ENCODE data around the gene FOSB. TPM values are rescaled to one million over a fixed set of nuclear protein-coding genes. Genes with fewer than 3 reads are reported as not detected.
A peak's percentile ranks its signal among the peaks of the same experiment; 100 is the strongest.

Gene FOSB
- polyA plus RNA-seq, 2 of the 4 experiments (the other 2 are of a cell fraction), result 0.57 to 48.8 TPM

- peak; percentile 96 for TF ChIP-seq HOXA7 (CRISPR knock-in tag; IDR thresholded peaks at IDR 0.05)
- peak; percentile 69; the same call in 1 of the 2 replicates for TF ChIP-seq TP53 (CRISPR knock-in tag; IDR thresholded peaks at IDR 0.05)
- peak; percentile 57; the same call in 1 of the 2 replicates for TF ChIP-seq MYC (IDR thresholded peaks at IDR 0.05; ENCODE audit: borderline replicate concordance, low read length)
These were observed 971 bp downstream of the FOSB start (continued) for GRCh38 chr19:45468803-45469131.

GRCh38 chr19:45469132-45469944 lies 1.5 kb downstream of the FOSB start:
- peaks cover 24% of the 10 kb centered on the region for H3K4me1 ChIP-seq
- peak; percentile 78 to 94 for DNase-seq (ENCODE audit: low read depth in 1 of 2, low spot score in 1 of 2)
- ChIA-PET POLR2A (interaction anchor here (0.5 to 3.5 kb wide), 16 partner anchors 9 to 291 kb away, joined by 3 to 40 read pairs (median 4); partner anchors contain the start of genes BLOC1S3, ERCC1 and TRAPPC6A), CTCF (interaction anchor here (1.0 to 33.4 kb wide), 9 partner anchors 9 to 225 kb away, joined by 3 to 1883 read pairs (median 10); partner anchors contain the start of gene ERCC1)
- H3K4me3 ChIP-seq, result peak overlapping the region; percentile 58
- FAIRE-seq, result peak; percentile 86
- no peaks in the 10 kb centered on the region for H3K9me3 ChIP-seq
- peak overlapping the region; percentile 96 for H3K4me2 ChIP-seq
- WGBS (ENCODE audit: missing lambda C conversion rate), result under 1% methylated on average over 65 of the region's 66 CpGs
- peak; percentile 58 to 63 for ATAC-seq
- peak overlapping the region; percentile 55 to 86 for H3K27ac ChIP-seq
- TF ChIP-seq ZFP36 (IDR thresholded peaks at IDR 0.05; ENCODE audit: borderline replicate concordance, partially characterized antibody), result no peak
- TF ChIP-seq FOSL2 (IDR thresholded peaks at IDR 0.05), result no peak
- TF ChIP-seq FOSL2 (CRISPR knock-in tag; IDR thresholded peaks at IDR 0.05), result peak; percentile 60
- no peak for TF ChIP-seq CBX8 (IDR thresholded peaks at IDR 0.05)
- TF ChIP-seq, protein P1, sequence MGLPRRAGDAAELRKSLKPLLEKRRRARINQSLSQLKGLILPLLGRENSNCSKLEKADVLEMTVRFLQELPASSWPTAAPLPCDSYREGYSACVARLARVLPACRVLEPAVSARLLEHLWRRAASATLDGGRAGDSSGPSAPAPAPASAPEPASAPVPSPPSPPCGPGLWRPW (IDR thresholded peaks at IDR 0.05), result no peak
- no peak for TF ChIP-seq RCOR1 (IDR thresholded peaks at IDR 0.05; ENCODE audit: low read depth, low read length)
- 0 out of 2 replicates have a peak, but pooled peaks have one; percentile 60 for TF ChIP-seq RARB (CRISPR knock-in tag; IDR thresholded peaks at IDR 0.05)
- TF ChIP-seq, protein P2, sequence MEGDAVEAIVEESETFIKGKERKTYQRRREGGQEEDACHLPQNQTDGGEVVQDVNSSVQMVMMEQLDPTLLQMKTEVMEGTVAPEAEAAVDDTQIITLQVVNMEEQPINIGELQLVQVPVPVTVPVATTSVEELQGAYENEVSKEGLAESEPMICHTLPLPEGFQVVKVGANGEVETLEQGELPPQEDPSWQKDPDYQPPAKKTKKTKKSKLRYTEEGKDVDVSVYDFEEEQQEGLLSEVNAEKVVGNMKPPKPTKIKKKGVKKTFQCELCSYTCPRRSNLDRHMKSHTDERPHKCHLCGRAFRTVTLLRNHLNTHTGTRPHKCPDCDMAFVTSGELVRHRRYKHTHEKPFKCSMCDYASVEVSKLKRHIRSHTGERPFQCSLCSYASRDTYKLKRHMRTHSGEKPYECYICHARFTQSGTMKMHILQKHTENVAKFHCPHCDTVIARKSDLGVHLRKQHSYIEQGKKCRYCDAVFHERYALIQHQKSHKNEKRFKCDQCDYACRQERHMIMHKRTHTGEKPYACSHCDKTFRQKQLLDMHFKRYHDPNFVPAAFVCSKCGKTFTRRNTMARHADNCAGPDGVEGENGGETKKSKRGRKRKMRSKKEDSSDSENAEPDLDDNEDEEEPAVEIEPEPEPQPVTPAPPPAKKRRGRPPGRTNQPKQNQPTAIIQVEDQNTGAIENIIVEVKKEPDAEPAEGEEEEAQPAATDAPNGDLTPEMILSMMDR (IDR thresholded peaks at IDR 0.05), result no peak
- no peak for TF ChIP-seq POLR2AphosphoS2 (conservative IDR thresholded peaks at IDR 0.05; ENCODE audit: low read length)
- TF ChIP-seq HEYL (CRISPR knock-in tag; IDR thresholded peaks at IDR 0.05), result no peak
- TF ChIP-seq FOSB (CRISPR knock-in tag; IDR thresholded peaks at IDR 0.05), result 0 out of 2 replicates have a peak, but pooled peaks have one; percentile 95
- TF ChIP-seq RAD21 (conservative IDR thresholded peaks at IDR 0.05 in 1 of 2, IDR thresholded peaks at IDR 0.05 in 1 of 2), result no peak
- TF ChIP-seq BCL3 (IDR thresholded peaks at IDR 0.05), result no peak
- no peak for TF ChIP-seq KDM5A (IDR thresholded peaks at IDR 0.05)
- TF ChIP-seq, protein P3, sequence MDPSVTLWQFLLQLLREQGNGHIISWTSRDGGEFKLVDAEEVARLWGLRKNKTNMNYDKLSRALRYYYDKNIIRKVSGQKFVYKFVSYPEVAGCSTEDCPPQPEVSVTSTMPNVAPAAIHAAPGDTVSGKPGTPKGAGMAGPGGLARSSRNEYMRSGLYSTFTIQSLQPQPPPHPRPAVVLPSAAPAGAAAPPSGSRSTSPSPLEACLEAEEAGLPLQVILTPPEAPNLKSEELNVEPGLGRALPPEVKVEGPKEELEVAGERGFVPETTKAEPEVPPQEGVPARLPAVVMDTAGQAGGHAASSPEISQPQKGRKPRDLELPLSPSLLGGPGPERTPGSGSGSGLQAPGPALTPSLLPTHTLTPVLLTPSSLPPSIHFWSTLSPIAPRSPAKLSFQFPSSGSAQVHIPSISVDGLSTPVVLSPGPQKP (IDR thresholded peaks at IDR 0.05; ENCODE audit: low read depth, low read length), result no peak
- TF ChIP-seq SREBF2 (IDR thresholded peaks at IDR 0.05), result no peak
- peak; percentile 28; the same call in 1 of the 2 replicates for TF ChIP-seq POLR2A (IDR thresholded peaks at IDR 0.05; ENCODE audit: low read length)
- peak; percentile 92 for TF ChIP-seq MAX (IDR thresholded peaks at IDR 0.05)
- no peak for TF ChIP-seq NPAS2 (CRISPR knock-in tag; IDR thresholded peaks at IDR 0.05; ENCODE audit: borderline replicate concordance)
- no peak for TF ChIP-seq HOXB13 (CRISPR knock-in tag; IDR thresholded peaks at IDR 0.05; ENCODE audit: low read depth)
- TF ChIP-seq CHD2 (IDR thresholded peaks at IDR 0.05; ENCODE audit: low read length, partially characterized antibody), result no peak
- no peak for TF ChIP-seq SMC3 (IDR thresholded peaks at IDR 0.05)
- peak; percentile 86 for TF ChIP-seq RFX5 (IDR thresholded peaks at IDR 0.05)
- TF ChIP-seq ZC3H11A (IDR thresholded peaks at IDR 0.05), result no peak; the same call in 1 of the 2 replicates
- no peak for TF ChIP-seq RNF2 (IDR thresholded peaks at IDR 0.05; ENCODE audit: borderline replicate concordance, low read depth)
- TF ChIP-seq, protein P4, sequence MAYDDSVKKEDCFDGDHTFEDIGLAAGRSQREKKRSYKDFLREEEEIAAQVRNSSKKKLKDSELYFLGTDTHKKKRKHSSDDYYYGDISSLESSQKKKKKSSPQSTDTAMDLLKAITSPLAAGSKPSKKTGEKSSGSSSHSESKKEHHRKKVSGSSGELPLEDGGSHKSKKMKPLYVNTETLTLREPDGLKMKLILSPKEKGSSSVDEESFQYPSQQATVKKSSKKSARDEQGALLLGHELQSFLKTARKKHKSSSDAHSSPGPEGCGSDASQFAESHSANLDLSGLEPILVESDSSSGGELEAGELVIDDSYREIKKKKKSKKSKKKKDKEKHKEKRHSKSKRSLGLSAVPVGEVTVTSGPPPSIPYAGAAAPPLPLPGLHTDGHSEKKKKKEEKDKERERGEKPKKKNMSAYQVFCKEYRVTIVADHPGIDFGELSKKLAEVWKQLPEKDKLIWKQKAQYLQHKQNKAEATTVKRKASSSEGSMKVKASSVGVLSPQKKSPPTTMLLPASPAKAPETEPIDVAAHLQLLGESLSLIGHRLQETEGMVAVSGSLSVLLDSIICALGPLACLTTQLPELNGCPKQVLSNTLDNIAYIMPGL (CRISPR knock-in tag; IDR thresholded peaks at IDR 0.05; ENCODE audit: borderline replicate concordance), result no peak; the same call in 1 of the 2 replicates
- no peak for TF ChIP-seq ATOH8 (CRISPR knock-in tag; IDR thresholded peaks at IDR 0.05; ENCODE audit: low read depth)
- TF ChIP-seq CEBPB (IDR thresholded peaks at IDR 0.05), result no peak
- no peak for TF ChIP-seq KDM1A (IDR thresholded peaks at IDR 0.05; ENCODE audit: low read depth)
